NB4 (cell line): ENCODE data around the gene SEMA4C.

Experiments used
- DNase-seq: peaks from one replicate; pipeline ENCODE4 v3.0.0; 2010; ENCODE audit warnings: low read depth
- H3K4me3 ChIP-seq: one replicate; pipeline ENCODE4 v1.5.1; 2011; ENCODE audit warnings: mild to moderate bottlenecking, low read depth, low read length, moderate library complexity
- MAX ChIP-seq: IDR thresholded peaks from 2 replicates; pipeline ENCODE4 v1.6.1; 2011; ENCODE audit warnings: low read depth, low read length
- MYC ChIP-seq: IDR thresholded peaks from 2 replicates; pipeline ENCODE4 v1.6.1; 2011; ENCODE audit warnings: low read depth, low read length
- POLR2A ChIP-seq: IDR thresholded peaks from 2 replicates; pipeline ENCODE4 v1.6.1; 2011; ENCODE audit warnings: mild to moderate bottlenecking; ENCODE audit not compliant: insufficient read length; ENCODE audit errors: extremely low read depth
- TF ChIP-seq, protein P1 (sequence below): IDR thresholded peaks from one replicate; pipeline ENCODE4 v1.5.1; 2012; ENCODE audit warnings: low read depth, low read length

SEMA4C gene

DNA sequence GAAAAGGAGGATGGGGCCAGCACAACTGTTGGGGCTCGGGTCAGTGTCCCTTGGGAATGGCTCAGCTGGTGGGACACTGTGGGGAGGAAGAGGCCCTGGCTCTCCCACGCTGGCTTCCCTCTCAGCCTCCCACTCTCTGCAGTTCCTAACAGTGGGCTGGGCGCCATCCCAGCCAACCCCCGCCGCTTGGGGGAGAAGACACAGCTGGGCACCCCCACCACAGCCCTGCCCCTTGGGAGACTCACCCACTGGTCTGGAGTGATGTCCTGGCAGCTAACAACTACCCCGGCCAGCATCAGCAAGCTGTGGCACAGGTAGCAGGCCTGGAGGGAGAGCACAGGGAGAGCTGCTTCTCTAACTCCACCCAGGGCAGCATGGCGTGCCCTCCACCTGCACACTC, 8.3 kb upstream of the SEMA4C start:
- TF ChIP-seq, protein P1, sequence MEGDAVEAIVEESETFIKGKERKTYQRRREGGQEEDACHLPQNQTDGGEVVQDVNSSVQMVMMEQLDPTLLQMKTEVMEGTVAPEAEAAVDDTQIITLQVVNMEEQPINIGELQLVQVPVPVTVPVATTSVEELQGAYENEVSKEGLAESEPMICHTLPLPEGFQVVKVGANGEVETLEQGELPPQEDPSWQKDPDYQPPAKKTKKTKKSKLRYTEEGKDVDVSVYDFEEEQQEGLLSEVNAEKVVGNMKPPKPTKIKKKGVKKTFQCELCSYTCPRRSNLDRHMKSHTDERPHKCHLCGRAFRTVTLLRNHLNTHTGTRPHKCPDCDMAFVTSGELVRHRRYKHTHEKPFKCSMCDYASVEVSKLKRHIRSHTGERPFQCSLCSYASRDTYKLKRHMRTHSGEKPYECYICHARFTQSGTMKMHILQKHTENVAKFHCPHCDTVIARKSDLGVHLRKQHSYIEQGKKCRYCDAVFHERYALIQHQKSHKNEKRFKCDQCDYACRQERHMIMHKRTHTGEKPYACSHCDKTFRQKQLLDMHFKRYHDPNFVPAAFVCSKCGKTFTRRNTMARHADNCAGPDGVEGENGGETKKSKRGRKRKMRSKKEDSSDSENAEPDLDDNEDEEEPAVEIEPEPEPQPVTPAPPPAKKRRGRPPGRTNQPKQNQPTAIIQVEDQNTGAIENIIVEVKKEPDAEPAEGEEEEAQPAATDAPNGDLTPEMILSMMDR: no peak
- H3K4me3 ChIP-seq: no peak overlapping the region
- peak; percentile 75 for DNase-seq

- TF ChIP-seq MYC: no peak
- TF ChIP-seq POLR2A: no peak
- no peak for TF ChIP-seq MAX
- TF ChIP-seq, protein P1: no peak
- no peak overlapping the region for H3K4me3 ChIP-seq
- DNase-seq: no peak
Observed at GRCh38 chr2:96877631-96878092, 7.8 kb upstream of the SEMA4C start.

DNA sequence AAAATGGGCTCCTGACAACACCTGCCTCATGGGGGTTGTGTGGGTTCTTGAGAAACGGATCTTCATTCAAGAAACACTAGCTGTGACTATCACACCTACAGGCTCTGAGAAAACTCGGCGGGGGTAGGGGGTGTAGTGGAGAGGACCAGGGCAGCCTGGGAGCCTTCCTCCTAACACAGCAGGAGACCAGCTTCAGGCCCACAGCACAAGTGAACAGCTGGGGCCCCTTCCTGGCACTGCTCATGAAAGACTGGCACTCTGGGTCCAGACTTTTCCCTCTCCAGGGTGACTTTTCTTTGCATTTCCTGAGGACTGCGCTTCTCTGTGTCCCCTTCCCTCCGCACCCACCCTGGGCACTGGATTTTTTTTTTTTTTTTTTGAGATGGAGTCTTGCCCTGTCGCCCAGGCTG, 7.2 kb upstream of the SEMA4C start:
- no peak overlapping the region for H3K4me3 ChIP-seq
- DNase-seq: no peak
- TF ChIP-seq POLR2A (no peak), MYC (no peak), MAX (no peak)
- TF ChIP-seq, protein P1: no peak

DNA sequence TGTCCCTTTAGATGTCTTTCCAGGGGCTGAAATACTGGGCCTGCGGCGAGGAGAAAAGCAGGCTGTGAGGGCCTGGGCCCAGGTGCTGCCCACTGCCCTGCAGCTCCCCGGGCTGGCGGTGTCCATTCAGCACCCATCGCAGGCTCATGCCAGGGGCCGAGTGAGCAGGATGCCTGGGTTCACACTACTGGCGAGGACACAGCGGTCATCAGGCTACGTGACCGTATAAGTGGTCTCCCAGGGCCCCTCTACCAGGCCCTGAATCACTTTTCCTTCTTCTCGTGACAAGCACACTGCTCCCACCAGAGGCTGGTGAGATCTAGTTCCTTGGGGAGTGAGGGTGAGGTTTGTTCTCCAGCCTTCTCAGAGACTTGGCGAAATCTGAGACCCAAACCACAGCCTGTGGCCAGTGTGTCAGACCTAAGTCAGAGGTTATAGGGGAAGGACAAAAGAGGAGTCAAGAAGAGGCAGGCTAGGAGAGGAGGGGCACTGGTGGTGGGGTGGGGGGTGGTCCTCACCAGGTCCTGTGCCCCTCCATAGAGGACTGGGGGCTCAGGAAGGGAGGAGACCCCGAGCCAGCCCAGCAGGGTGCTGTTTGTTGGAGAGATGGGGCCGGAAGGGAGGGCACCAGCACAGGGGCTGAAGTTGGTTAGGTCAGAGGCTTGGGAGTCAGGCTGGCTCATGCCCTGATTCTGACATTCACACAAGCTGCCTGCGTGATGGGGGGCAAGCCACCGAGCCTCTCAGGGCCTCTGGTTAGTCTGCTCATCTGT, 6.6 kb upstream of the SEMA4C start:
- no peak overlapping the region for H3K4me3 ChIP-seq
- TF ChIP-seq MAX (no peak), MYC (no peak)
- peak; percentile 85 for DNase-seq

DNA sequence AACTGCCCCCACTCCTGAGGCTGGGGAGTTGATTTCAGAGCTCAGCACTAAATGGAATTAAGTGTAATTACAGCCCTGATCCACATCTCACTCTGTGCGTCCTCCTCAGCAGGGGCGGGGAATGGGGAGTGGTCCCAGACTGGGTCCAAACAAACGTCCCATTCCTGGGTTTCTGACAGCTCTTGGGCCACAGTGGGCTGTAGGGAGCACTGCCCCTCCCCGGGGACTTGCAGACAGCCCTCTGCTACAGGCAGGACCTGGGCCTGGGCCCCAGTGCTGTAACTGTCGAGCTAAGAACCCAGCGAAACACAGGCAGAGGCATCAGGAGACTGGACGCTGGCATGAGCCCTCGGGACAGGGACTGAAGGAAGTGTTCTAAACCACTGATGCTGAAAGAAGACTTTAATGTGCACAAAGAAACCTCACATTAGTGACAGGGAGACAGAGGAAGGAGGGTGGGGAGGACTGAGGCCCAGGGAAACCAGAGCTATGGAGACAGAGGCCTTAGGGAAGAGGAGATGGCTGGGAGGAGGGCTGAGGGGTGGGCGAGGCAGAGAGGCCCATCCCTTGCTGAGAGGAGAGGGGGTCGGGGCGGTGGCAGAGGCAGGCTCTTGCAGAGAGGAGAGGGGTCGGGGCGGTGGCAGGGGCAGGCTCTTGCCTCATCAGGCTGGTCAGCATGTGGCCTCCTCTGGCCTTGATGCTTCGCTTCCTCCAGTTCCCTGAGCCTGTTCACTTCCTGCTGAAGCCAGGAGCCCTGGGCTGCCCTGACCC, 5.8 kb upstream of the SEMA4C start:
- DNase-seq: peak; percentile 53
- no peak overlapping the region for H3K4me3 ChIP-seq
- TF ChIP-seq, protein P1: no peak
- TF ChIP-seq MYC (no peak; the same call in 1 of the 2 replicates), MAX (no peak), POLR2A (no peak)

DNA sequence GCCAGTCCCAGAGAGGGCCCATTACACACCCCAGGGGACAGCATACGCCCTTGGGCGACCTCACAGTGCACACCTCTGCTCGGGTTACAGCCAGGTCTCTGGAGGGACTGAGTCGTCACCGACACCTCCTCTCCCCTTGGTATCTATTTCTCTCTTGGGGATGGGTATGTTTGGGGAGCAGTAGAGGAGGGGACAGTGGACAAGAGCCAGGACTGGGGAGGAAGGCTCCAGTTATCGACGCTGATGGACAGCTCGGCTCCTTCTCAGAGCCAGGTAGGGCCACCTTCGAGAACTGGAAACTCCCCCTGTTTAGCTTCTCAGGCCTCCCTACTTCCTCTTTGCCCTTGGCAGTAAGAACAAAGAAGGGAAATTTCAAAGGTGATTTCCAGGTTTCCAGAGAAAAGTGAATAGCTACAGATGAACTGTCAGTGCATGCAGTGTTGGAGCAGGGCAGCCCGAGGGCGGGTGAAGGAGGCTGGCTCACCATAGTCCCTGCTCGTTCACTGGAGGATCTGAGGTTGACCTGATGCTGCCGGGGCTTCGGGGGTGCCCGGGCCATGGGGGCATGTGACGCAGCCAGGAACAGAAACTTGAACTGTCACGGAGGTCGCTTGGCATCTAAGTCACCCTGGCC, 4.4 kb upstream of the SEMA4C start:
- DNase-seq: no peak
- no peak for TF ChIP-seq MYC
- TF ChIP-seq MAX: no peak
- TF ChIP-seq, protein P1: no peak
- TF ChIP-seq POLR2A: no peak
- H3K4me3 ChIP-seq: no peak overlapping the region
